ENCODE measurements around the gene PPM1G.
"Not testable (repeated sequence)": the region's sequence is repeated elsewhere in the genome, so short reads cannot be mapped to it uniquely, and the experiment has no call there.

Gene PPM1G

DNA sequence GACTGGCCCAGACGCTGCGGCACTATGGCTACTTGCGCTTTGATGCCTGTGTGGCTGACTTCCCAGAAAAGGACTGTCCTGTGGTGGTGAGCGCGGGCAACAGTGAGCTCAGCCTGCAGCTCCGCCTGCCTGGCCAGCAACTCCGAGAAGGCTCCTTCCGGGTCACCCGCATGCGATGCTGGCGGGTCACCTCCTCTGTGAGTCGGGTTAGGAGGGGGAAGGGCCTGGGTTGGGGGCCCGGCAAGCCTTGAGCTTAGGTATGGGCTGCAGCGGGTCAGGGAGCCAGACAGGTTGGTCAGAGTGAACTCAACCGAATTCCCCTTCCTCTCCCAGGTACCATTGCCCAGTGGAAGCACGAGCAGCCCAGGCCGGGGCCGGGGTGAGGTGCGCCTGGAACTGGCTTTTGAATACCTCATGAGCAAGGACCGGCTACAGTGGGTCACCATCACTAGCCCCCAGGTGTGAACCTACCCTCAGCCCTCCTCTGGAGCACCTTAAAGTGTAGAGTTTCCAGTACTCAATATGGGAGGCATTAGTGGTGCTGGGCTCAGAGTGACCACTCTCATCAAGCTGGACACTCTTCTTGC lies 33.8 kb downstream of the PPM1G start:
- DNase-seq (ENCODE audit: low read depth in 2 of 2) = no peak

DNA sequence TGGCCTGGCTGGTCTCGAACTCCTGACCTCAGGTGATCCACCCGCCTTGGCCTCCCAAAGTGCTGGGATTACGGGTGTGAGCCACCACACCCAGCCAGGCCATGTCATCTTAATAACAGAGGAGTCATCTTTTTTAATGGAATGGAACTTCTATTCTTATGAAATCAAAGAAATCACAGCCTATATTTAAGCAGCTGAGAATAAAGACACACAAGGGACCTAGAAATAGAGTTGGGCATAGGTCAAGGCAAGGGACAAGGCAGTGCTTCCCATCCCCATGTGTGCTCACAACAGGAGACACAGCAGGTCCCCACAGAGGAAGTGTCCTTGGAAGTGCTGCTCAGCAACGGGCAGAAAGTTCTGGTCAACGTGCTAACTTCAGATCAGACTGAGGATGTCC lies 35.8 kb downstream of the PPM1G start:
- no peak for DNase-seq (ENCODE audit: low read depth in 2 of 2)

DNA sequence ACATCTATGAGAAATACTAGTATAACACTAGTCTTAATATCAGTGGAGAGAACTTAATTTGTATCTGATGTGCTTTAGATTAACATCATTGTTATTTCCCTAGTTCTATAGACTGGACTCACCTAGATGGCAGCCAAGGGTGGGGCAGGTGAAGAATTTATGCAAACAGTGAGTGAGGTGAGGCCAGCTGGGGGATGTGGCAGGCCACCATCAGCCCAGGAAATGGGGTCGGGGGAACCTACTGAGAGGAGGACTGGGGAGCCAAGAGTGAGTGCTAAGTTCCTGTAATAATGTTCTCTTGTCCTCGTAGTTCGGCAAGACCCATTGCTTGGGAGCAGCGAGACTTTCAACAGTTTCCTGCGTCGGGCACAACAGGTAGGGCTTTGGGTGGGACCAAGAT lies 36.5 kb downstream of the PPM1G start:
- DNase-seq (ENCODE audit: low read depth in 2 of 2) = no peak

DNA sequence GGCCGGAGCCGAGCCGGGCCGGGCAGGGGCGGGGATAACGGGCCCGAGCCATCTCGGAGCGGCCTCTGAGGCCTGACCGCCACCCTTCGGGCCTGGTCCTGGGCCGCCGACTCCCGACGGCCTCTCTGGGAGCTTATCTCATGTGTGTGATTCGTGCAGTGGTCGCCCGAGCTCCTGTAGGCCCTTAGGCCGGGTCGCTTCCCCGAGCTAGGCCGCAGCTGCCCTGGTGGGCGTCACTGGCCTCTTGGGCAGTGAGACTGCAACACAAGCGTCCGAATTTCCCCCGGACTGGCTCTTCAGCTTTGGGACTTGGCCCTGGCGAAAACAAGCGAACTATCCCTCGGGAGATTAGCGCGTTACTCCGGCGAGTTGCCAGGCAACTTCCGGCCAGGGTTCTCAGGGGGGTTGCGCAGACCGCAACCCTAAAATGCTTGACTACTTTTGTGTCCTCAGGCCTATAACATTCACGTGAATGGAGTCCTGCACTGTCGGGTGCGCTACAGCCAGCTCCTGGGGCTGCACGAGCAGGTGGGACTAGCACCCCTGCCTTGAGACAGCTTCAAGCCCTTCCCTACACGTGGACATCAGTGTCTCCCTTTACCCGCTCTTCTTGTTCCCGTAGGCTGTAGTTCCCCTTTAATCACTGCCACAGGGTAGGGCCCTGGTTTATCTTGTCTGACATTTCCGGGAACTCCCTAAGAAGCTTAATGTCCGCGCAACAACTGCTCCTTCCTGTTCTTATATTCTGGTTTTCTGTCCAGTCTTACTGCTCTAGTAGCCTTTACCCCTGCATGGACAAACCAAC lies 38.4 kb downstream of the PPM1G start:
- no peak for DNase-seq (ENCODE audit: low read depth in 2 of 2)

DNA sequence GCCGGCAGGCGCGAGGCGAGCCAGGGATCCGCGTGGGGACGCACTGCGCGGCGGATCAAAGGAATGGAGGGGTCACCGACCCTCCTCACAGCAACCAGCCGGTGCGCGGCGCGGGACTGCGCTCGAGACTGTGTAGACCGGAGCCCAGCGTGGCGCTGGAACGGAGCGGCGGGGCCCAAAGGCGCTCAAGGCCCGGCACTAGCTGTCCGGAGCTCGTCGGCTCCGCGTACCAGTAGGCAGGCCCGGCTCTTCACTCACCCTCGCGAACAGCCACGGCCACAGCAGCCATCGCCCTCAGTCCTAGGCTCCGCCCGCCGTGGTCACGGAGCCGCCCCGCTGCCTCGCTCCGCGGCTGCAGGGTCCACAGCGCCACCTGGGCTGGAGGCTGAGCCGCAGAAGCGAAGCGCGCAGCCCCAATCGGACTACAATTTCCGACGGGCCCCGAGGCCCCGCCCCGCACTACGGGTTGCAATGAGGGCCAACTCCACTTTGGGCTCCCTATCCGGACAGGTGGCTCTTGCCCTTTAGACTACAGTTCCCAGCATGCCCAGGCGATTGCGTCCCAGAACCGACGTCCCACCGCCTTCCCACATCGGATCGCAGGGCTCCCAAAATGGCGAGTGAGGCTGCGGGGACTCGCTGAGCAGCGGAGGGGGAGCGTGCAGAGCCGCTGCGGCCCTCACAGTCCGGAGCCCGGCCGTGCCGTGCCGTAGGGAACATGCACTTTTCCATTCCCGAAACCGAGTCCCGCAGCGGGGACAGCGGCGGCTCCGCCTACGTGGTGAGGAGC lies 39.2 kb downstream of the PPM1G start, which contains the start of the genes EIF2B4 and SNX17:
Gene EIF2B4 (minus strand): TSS at position 313 of the 790 bp plus-strand sequence. CDS start 24 bp downstream, at position 289.
Gene SNX17 (plus strand): TSS at position 591 of the 790 bp plus-strand sequence. CDS start 128 bp downstream, at position 719.
- peak; percentile 98 for DNase-seq (ENCODE audit: low read depth in 2 of 2)

DNA sequence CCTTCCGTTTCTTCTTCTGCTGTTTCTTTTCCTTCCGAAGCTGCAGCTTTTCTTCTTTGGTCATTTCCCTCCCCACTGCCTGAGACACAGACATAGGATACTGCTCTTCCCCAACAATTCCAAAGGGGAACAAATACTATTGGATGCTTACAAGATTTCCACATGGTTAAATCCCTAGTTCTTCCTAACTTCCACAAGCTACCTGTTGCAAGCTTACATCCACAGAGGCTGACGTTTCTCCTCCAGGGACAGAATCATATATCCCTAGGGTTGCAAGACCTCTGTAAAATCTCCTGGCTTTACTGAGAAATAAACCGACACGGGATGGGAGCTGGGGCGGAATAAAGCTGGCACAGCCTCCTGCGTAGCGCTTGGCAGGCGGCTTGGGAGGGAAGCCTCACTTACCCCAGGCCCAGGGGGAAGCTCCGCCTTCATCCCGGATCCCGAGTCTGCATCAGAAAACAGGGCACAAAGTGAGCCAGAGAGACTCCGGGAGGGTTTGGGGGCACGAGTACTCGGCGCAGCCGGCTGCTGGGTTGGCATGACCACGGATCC lies 39.8 kb downstream of the PPM1G start:
- DNase-seq (ENCODE audit: low read depth in 2 of 2) = no peak

DNA sequence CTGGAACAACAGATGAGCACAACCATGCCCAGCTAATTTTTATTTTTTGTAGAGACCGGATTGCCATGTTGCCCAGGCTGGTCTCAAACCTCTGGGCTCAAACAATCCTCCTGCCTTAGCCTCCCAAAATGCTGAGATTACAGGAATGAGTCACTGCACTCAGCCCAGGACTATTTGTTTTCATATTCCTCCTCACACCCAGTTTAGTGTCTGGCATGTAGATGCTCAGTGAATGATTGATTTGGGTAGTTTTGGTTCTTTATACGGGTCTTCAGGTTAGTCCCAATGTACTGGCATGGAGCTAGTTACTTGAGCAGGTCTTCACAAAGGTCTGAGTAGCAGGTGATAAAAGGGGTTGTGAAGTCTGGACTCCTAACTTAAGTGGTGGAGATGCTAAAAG lies 45.5 kb downstream of the PPM1G start:
- no peak for DNase-seq (ENCODE audit: low read depth in 2 of 2)

DNA sequence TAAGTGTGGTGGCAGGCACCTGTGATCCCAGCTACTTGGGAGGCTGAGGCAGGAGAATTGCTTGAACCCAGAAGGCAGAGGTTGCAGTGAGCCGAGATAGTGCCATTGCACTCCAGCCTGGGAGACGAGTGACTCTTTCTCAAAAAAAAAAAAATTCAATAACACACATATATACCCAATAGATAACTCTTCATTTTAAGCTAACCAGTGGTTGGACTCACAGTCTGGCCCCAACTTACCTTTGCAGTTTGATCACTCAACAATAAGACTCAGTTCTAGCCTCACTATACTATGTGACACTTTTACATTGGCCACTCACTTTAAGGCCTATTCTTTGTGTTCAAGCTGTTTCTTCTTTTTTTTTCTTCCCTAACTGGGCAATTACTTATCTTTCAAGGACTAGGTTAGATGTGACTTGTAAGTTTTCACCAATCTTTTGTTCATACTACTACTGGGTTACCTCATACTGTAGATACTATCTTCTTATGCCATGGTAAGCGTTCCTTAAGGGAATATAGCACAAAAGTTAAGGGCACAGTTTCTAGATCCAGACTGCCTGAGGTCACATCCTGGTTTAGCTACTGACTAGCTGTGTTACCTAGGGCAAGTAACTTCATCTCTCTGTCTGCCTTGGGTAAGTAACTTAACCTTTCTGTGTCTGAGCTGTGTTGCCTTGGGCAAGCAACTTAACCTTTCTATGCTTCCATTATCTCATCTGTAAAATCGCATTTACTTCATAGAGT lies 46.5 kb downstream of the PPM1G start:
- no peak for DNase-seq (ENCODE audit: low read depth in 2 of 2)

DNA sequence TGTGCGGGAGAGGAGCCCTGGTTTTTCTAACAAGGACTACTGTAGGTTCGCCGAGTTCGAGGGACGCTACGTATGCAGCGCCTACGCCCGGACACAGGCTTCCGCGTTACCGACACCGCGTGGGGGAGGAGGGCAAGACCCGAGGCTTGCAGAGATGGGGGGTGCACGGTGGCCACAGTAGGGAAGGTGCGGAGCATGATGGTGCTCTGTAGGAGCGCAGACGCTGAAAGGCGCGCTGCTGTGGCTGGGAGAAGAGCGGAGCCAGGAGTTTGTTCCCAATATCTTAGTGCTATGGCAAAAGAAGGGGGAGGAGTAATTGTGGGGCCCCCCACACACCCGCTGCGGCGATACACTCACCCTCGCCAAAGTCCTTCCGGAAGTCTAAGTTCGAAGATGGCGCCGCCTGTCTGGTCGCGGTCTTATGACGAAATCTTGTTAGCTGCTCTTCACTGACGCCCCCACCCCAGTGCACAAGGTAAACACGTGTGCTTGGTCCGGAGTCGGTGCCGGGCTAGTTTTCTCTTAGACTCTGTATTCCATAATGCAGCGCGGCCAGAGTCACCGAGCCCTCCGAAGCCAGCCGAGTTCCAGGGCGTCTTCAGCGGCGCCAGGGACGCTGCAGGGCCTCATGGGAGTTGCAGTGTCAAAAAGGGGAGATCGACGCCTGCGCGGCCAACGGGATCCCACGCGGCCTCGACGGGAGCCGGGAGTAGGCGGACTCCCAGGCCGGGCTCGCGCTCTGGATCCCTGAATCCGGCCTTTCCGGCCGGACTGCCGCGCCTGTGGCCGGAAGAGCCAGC lies 52.8 kb downstream of the PPM1G start, which contains the start of gene GTF3C2:
Gene GTF3C2 (minus strand): TSS at position 383 of the 800 bp plus-strand sequence. CDS start 13,210 bp downstream, outside the sequence.
- DNase-seq (ENCODE audit: low read depth in 2 of 2) = peak; percentile 80 to 90

DNA sequence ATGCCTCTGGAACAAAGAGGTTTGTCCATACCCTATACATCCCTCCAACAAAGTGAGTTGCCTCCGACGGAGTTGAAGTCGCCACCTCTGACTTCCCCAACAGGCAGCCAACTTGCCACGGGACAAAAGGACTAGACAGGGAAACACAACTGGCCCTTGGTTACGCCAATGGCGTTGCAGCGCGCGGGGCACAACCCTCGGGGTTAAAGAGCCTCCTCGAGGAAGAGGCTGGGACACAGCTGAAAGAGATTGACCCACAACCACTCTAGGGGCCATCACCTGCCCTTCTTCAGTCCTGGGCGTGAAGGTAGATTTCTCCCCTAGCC lies 53.4 kb downstream of the PPM1G start:
- no peak for DNase-seq (ENCODE audit: low read depth in 2 of 2)

DNA sequence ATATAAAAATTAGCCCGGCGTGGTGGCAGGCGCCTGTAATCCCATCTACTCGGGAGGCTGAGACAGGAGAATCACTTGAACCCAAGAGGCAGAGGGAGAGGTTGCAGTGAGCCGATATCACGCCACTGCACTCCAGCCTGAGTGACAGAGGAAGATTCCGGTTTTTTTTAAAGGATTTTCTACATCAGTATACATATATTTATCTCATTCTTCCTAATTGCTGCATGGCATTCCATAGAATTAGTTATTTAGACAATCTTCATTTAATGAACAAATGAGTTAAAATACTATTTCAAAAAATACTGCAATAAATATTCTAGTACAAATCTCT lies 54.8 kb downstream of the PPM1G start:
- DNase-seq (ENCODE audit: low read depth in 2 of 2) = no peak

DNA sequence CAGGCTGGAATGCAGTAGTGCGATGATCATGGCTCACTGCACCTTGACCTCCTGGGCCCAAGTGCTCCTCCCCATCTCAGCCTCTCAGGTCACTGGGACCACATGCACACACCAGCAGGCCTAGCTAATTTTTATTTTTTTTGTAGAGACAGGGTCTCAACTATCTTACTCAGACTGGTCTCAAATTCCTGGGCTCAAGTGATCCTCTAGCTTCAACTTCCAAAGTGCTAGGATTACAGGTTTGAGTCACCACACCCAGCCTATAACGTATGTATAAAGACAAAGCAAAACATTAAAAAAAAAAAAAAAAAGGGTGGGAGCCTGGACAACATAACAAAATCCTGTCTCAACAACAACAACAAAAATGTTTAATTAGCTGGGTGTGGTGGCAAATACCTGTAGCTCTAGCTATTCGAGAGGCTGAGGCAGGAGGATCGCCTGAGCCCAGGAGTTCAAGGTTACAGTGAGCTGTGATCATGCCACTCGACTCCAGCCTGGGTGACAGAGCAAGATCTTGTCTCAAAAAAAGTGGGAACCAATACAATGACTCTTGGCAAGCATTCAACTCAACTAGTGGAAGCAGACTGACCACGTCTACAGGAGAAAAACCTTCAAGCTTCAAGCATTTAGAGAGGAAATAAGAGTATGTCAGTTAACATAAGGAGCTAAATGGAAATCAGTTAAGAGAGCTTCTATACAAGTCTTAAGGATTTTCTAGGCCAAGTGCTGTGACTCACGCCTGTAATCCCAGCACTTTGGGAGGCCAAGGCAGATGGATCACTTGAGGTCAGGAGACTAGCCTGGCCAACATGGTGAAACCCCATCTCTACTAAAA lies 55.4 kb downstream of the PPM1G start:
- DNase-seq (ENCODE audit: low read depth in 2 of 2) = no peak

DNA sequence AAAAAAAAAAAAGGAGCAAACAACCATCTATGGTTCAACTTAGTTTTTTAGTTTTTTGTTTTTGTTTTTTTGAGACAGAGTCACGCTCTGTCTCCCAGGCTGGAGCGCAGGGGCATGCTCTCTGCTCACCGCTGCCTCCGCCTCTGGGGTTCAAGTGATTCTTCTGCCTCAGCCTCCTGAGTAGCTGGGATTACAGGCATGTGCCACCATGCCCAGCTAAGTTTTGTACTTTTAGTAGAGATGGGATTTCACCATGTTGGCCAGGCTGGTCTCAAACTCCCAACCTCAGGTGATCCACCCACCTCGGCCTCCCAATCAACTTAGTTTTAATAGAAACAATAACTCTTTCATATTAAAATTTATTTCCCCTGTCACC lies 56.0 kb downstream of the PPM1G start:
- not testable (repeated sequence) for DNase-seq (ENCODE audit: low read depth in 2 of 2)

DNA sequence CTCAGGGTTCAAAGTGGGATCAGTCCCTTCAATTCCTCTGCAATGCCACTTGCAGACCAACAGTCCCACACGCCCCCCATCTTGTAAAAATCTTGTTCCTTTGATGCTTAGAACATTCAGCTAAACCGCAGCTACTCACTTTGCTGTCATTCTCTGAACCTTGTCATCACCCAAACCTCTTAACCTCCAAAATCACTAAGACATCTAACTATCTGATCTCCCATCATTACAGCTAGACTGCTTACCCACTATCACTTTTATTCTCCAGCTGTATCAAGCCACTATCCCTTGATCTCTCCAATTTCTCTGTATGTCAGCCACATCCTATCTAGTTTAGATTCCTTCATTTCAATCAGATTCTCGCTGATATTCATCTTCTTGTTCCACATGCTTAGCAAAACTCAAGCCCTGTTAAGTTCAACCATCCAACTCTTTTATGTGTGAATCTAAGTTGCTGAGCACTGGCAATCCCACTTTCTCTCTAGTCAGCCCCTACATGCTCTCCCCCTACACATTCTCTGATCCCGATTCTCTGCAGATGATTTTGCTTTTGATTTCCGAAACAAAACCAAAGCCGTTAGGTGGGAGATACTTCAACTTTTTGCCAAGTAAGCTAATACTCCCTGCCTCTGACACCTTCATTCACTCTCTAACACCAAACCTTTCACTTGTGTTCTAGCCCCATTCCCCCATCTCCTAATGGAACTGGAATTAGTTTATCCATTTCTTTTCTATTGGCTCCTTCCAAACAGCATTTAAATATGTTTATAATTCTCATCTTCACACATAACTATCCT lies 57.4 kb downstream of the PPM1G start:
- DNase-seq (ENCODE audit: low read depth in 2 of 2) = no peak

DNA sequence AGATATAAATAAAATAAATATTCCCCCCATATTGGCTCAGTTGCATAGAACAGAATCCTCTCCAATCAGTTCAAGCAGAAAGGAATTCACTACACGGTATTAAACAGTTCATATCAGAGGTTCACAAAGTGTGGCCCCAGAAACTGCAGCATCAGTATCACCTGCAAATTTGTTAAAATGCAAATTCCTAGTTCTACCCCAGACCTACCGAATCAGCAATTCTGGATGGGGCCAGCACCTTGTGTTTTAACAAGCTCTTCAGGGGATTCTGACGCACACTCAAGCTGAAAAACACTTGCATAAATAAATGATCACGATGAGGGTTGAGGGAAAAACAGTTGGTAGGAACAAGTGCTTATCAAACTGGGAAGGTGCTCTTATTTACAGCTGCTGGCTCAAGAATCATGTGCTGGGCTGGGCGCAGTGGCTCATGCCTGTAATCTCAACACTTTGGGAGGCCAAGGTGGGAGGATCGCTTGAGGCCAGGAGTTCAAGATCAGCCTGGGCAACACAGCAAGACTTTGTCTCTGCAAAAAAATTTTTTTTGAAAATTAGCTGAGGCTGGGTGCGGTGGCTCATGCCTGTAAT lies 59.2 kb downstream of the PPM1G start:
- DNase-seq (ENCODE audit: low read depth in 2 of 2) = no peak

DNA sequence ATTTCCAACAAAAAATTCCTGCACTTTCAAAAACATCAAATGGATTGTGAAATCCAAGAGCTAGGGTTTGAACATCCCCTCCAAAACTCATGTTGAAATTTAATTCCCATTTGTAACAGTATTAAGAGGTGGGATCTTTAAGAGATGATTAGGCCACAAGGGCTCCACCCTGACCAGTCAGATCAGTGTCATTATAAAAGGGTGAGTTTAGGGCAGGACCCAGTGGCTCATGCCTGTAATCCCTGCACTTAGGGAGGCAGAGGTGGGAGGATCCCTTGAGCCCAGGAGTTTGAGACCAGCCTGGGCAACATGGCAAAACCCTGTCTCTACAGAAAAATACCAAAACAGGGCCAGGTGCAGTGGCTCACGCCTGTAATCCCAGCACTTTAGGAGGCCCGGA lies 61.8 kb downstream of the PPM1G start:
- no peak for DNase-seq (ENCODE audit: low read depth in 2 of 2)

DNA sequence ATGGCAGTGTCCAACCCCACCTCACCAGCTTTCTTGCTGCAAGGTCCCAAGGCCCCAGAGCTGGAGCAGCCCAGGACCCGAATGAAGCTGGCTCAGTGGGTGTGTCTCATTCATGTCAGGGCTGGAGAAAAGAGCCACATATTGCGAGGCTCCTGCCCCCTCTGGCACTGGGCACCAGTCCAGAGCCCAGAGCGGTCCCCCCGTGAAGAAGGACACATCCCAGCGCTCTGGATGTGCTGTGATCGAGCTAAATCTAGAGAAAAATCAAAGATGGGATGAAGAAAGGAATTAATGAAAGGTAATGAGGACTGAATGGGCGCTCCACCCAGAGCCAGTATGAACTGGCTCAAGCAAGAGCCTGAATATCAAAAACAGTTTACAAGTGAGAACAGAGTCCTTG lies 73.2 kb downstream of the PPM1G start:
- DNase-seq (ENCODE audit: low read depth in 2 of 2) = no peak

DNA sequence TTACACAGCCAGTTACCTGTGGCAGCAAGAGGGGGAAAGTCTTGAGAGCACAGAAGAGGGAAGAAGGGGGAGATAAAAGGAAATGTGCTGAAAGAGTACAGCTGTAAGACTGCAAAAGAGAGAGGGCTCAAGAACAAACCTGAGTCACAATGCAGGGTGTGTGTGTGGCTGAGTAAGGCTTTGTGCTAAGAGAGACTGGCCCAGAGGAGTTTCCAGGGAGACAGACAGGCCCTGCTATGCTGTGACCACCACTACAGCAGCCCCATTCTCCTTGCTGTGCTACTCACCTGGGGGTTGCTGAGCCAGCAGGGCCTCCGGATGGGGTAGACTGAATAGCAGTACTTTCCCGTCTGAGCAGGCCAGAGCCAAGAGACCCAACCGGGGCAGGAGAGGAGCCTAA lies 74.1 kb downstream of the PPM1G start:
- no peak for DNase-seq (ENCODE audit: low read depth in 2 of 2)

Data from activated CD4-positive, alpha-beta T cell treated with anti-CD3 and anti-CD28 coated beads for 24 hours (primary cell).